ELF-1 (cell line): ENCODE data around the gene KHNYN.

Experiments
- DNase-seq: peaks from one replicate; pipeline ENCODE4 v3.0.0-alpha.2; 2016; ENCODE audit warnings: low read depth, low spot score

Gene KHNYN

GRCh38 chr14:24401810-24402702, 27.7 kb upstream of the KHNYN start:
- no peak for DNase-seq

GRCh38 chr14:24403294-24403998, 26.3 kb upstream of the KHNYN start:
- DNase-seq, result no peak

GRCh38 chr14:24404814-24405213, 24.9 kb upstream of the KHNYN start:
- DNase-seq, result no peak

DNA sequence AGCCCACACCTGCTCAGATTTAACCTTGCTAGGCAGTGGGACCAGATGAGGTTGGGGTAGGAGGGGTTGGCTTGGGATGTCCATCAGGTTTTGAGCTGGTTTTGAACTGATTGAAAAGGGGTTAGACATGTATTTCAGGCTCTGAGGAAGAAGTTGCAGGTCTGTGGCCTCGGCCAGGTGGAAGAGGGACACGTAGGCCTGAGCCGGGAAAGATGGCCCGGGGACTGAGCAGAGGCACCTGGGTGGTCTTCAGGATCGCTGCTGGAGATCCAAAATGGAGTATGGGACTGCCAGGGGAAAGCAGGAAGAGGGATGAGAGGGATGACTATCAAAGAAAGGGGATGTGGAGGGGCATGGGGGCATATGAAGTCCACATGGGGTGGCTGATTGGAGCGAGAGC, 23.3 kb upstream of the KHNYN start:
- DNase-seq, result no peak

DNA sequence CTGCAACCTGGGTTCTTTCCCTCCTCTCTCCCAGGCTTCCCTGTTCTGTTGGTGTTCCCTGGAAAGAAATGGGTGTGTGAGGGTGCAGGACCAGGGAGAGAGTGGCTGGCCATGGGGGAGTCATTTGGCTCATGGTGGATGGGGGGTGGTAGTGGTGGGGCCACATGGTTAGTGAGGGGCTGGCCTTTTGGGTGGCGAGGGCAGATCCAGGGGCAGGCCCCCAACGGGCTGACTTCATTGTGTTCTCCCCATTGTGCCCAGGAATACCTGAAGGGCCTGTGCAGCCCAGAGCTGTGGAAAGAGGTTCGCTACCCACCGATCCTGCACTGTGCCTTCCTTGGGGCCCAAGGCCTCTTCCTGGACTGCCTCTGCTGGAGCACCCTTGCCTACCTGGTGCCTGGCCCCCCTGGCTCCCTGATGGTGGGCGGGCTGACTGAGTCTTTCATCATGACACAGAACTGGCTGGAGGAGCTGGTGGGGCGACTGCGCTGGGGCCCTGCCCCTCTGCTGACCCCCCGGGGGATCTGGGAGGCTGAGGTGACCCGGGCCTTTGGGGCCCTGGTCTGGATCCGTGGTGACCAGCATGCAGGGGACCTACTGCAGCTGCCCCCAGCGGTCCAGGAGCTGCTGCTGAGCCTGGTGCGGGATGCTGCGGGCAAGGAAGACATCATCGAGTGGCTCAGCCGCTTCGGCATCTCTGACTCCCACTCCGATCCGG, 22.0 kb upstream of the KHNYN start:
- no peak for DNase-seq

GRCh38 chr14:24408764-24409163, 21.0 kb upstream of the KHNYN start:
- no peak for DNase-seq

DNA sequence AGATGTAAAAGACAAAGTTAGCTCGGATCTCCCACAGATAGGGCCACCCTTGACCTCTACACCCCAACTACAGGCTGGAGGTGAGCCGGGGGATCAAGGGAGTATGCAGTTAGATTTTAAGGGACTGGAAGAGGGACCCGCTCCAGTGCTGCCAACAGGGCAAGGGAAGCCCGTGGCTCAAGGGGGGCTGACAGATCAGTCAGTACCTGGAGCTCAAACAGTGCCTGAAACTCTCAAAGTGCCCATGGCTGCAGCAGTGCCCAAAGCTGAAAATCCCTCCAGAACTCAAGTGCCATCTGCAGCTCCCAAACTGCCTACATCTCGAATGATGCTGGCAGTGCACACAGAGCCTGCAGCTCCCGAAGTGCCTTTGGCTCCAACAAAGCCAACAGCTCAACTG, 20.6 kb upstream of the KHNYN start:
- DNase-seq, result no peak

- no peak for DNase-seq
These were observed 19.8 kb upstream of the KHNYN start for GRCh38 chr14:24409956-24410355.

- DNase-seq, result peak; percentile 66
These were observed 18.0 kb upstream of the KHNYN start for GRCh38 chr14:24411443-24412389.

GRCh38 chr14:24414077-24414476, 15.7 kb upstream of the KHNYN start:
- DNase-seq, result no peak

DNA sequence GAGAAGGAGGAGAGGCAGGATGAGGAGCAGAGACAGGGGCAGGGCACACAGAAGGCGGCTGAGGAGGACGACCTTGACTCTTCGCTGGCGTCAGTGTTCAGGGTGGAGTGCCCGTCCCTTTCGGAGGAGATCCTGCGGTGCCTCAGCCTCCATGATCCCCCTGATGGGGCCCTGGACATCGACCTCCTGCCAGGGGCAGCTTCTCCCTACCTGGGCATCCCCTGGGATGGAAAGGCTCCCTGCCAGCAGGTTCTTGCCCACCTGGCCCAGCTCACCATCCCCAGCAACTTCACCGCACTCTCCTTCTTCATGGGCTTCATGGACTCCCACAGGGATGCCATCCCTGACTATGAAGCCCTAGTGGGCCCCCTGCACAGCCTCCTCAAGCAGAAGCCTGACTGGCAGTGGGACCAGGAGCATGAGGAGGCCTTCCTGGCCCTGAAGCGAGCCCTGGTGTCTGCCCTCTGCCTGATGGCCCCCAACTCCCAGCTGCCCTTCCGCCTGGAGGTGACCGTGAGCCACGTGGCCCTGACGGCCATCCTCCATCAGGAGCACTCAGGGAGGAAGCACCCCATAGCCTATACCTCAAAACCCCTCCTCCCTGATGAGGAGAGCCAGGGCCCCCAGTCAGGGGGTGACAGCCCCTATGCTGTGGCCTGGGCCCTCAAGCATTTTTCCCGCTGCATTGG, 14.9 kb upstream of the KHNYN start:
- no peak for DNase-seq

- DNase-seq, result no peak
These were observed 14.1 kb upstream of the KHNYN start for GRCh38 chr14:24415421-24416253.

GRCh38 chr14:24416254-24416931, 13.4 kb upstream of the KHNYN start:
- no peak for DNase-seq

- no peak for DNase-seq
These were observed 12.7 kb upstream of the KHNYN start for GRCh38 chr14:24416932-24417619.

DNA sequence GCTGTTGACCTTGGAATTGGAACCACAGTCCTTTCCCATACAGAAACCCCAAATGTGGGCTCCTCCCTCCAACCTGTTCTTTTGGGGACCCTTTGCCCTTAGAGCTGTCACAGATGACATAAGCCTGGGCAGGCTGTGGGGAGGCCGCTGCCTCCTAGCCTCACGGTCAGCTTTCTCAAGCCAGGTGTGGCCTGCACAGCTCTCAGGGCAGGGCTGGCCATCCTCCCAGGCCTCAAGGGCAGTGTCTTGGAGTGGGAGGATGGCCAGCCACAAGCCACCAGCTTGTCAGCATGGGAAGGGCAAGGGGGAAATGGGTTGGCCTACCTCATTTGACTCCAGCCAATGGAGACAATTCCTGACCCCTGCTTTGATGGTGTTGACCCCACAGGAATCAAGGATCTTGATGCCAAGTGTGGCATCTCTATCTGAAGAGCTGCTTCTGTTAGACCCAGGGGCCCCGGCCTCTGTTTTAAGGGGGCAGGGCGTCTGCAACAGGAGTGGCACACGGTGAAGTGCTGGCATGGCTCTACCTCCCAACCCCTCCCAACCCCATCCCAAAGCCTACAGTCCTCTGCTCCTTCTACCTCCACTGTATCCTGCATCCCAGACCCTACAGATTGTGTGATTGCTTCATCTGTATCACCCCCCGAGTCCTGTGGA, 11.8 kb upstream of the KHNYN start:
- no peak for DNase-seq

DNA sequence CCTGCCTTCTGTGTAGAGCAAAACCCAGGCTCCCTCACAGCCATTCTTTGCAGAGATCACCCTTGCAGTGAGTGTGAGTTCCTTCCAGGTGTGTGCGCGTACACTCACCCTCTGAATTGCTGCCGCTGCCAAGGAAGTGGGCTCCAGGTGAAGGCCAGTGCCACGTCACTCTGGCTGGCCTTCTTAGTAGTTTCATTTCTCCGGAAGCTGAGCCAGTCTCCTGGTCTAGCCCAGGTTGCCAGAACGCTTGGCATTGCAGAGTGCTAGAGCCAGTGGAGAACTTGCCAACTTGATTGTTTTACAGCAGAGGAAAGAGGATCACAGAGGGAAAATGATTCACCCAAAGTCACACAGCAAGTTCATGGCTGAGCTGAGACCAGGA, 11.3 kb upstream of the KHNYN start:
- DNase-seq, result no peak

DNA sequence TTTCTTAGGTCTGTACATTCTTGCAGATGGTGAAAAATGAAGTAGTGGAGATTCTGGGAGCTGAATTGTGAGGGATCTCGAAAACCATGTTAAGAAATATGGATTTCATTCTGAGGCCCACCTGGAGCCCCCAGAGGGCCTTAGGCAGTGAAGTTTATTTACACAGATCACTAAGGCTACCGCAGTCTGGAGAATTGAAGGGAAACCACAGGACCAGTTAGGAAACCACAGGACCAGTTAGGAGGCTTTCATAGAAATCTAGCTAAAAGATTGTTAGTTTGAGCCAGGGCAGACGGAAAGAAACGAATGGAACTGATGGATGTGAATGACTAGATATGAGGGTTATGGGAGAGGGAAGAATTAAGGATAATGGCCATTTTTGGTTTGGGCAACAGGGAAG, 7.5 kb upstream of the KHNYN start:
- no peak for DNase-seq
